ENCODE data around the gene SLC51B. TPM values are rescaled to one million over a fixed set of nuclear protein-coding genes. Genes with fewer than 3 reads are reported as not detected.

SLC51B gene
- total and polyA plus RNA-seq, 2 of the 4 experiments (the other 2 are of a cell fraction): not detected

GRCh38 chr15:65056868-65057548, 11.8 kb downstream of the SLC51B start:
- no peak overlapping the region for H3K56ac ChIP-seq (ENCODE audit: extremely low read depth, insufficient read depth, low read length)
- H2BK15ac ChIP-seq (ENCODE audit: low read depth, low read length): no peak overlapping the region
- dilution Hi-C loops (cut with HindIII; ENCODE audit: low sequenced_read_pairs, unreplicated experiment) (no loop called here), in situ Hi-C loops (cut with MboI; ENCODE audit: low sequenced_read_pairs) (no loop called here), intact Hi-C loops (cut with micrococcal nuclease) (no loop called here)
- no peak overlapping the region for H3K27ac ChIP-seq (ENCODE audit: insufficient read depth, low read length)
- H3K23ac ChIP-seq (ENCODE audit: low read depth, low read length): no peak overlapping the region
- TF ChIP-seq CTCF (conservative IDR thresholded peaks at IDR 0.05; ENCODE audit: low read depth, low read length) (no peak), RCOR1 (IDR thresholded peaks at IDR 0.05; ENCODE audit: insufficient replicate concordance, low read length) (no peak), MXI1 (IDR thresholded peaks at IDR 0.05; ENCODE audit: borderline replicate concordance, low read depth, low read length) (no peak), FOS (IDR thresholded peaks at IDR 0.05; ENCODE audit: low read depth, low read length) (no peak), MAFK (IDR thresholded peaks at IDR 0.05; ENCODE audit: low read depth, low read length) (no peak)
- TF ChIP-seq, protein P1, sequence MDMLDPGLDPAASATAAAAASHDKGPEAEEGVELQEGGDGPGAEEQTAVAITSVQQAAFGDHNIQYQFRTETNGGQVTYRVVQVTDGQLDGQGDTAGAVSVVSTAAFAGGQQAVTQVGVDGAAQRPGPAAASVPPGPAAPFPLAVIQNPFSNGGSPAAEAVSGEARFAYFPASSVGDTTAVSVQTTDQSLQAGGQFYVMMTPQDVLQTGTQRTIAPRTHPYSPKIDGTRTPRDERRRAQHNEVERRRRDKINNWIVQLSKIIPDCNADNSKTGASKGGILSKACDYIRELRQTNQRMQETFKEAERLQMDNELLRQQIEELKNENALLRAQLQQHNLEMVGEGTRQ (IDR thresholded peaks at IDR 0.05; ENCODE audit: low read depth, low read length): no peak
- peaks cover 10% of the 10 kb centered on the region for H3K27me3 ChIP-seq (ENCODE audit: control insufficient read depth, insufficient read depth, low read length)
- H4K8ac ChIP-seq (ENCODE audit: low read depth in 2 of 2, low read length in 2 of 2): no peak overlapping the region
- ChIA-PET CTCF (interaction anchor here (3.7 to 4.9 kb wide), 2 partner anchors 27 to 45 kb away, joined by 26 to 74 read pairs; no protein-coding TSS in a partner anchor), POLR2A (ENCODE audit: unreplicated experiment) (no interaction called here)
- no peak overlapping the region for H3K9ac ChIP-seq (ENCODE audit: low read depth, low read length)
- no peaks in the 10 kb centered on the region for H3K79me1 ChIP-seq (ENCODE audit: low read depth in 1 of 2, low read length in 2 of 2)
- ATAC-seq (ENCODE audit: low read depth) (no peak), DNase-seq (peak; percentile 31)
- peaks cover 5% of the 10 kb centered on the region; the same call in 1 of the 2 replicates for H3K9me3 ChIP-seq (ENCODE audit: control insufficient read depth, insufficient read depth, low read length)
- no peak overlapping the region for H4K91ac ChIP-seq (ENCODE audit: insufficient read depth, low read depth, low read length)
- H3K4me3 ChIP-seq (ENCODE audit: insufficient read depth, low read depth, low read length): no peak overlapping the region
- H3K4me1 ChIP-seq (ENCODE audit: control insufficient read depth, insufficient read depth, low read length): peaks cover 11% of the 10 kb centered on the region; the same call in 1 of the 2 replicates
- no peak overlapping the region for H3K4me2 ChIP-seq (ENCODE audit: low read depth, low read length)
- H2AK5ac ChIP-seq (ENCODE audit: low read depth, low read length): peak overlapping the region; percentile 23; the same call in 1 of the 2 replicates
- no peak overlapping the region for H2AFZ ChIP-seq (replicated peaks; ENCODE audit: low read length, poor library complexity)
- no peaks in the 10 kb centered on the region for H3K36me3 ChIP-seq (ENCODE audit: control insufficient read depth, insufficient read depth, low read length)
- no peak overlapping the region for H4K5ac ChIP-seq (ENCODE audit: low read depth, low read length)
- H3K4ac ChIP-seq (ENCODE audit: low read depth, low read length): no peak overlapping the region
- no peak overlapping the region for H3K14ac ChIP-seq (replicated peaks; ENCODE audit: low read depth, low read length)
- BruUV-seq (replicated peaks): no TSS peak
- H2BK20ac ChIP-seq (ENCODE audit: low read depth, low read length): no peak overlapping the region
- H4K20me1 ChIP-seq (ENCODE audit: insufficient read depth, low read length): no peaks in the 10 kb centered on the region
- peaks cover 8% of the 10 kb centered on the region; the same call in 1 of the 2 replicates for H3K9me1 ChIP-seq (ENCODE audit: insufficient read depth, low read length)
- no peak overlapping the region for H2BK5ac ChIP-seq (ENCODE audit: low read depth, low read length, poor library complexity, severe bottlenecking)
- no peak overlapping the region for H3K18ac ChIP-seq (ENCODE audit: low read depth, low read length)
- H2AK9ac ChIP-seq (replicated peaks; ENCODE audit: low read depth, low read length, poor library complexity): no peak overlapping the region
- H2BK120ac ChIP-seq (ENCODE audit: low read depth, low read length): no peak overlapping the region
- WGBS, 2 experiments (ENCODE audit: extremely low coverage in 2 of 2, insufficient read length in 1 of 2): 83% methylated on average over 1 of the region's 8 CpGs; no CpG with 5 or more reads in 1 of the 2 experiments

All from IMR-90 (cell line).